SK-N-MC (cell line): ENCODE measurements around the gene WDR48.

Experiments used
- EZH2 ChIP-seq: fragments of 200-600 bp; sonication (generic); IDR thresholded peaks from one replicate; pipeline ENCODE4 v1.6.1; 2017; ENCODE audit warnings: antibody characterized with exemption
- FOXP2 ChIP-seq: optimal IDR thresholded peaks from 2 replicates; pipeline ENCODE3; 2011; ENCODE audit warnings: mild to moderate bottlenecking, moderate library complexity; ENCODE audit not compliant: insufficient read depth; ENCODE audit errors: extremely low read length, control extremely low read depth

- TF ChIP-seq FOXP2, result no peak
- TF ChIP-seq EZH2, result no peak
These were observed 71.0 kb downstream of the WDR48 start for GRCh38 chr3:39122813-39123212.
